ENCODE data around the gene PCK2. TPM values are rescaled to one million over a fixed set of nuclear protein-coding genes. Genes with fewer than 3 reads are reported as not detected.
A peak's percentile ranks its signal among the peaks of the same experiment; 100 is the strongest.

The PCK2 gene
- total RNA-seq, 1 donor from 2014 or later: 35.0 TPM

DNA sequence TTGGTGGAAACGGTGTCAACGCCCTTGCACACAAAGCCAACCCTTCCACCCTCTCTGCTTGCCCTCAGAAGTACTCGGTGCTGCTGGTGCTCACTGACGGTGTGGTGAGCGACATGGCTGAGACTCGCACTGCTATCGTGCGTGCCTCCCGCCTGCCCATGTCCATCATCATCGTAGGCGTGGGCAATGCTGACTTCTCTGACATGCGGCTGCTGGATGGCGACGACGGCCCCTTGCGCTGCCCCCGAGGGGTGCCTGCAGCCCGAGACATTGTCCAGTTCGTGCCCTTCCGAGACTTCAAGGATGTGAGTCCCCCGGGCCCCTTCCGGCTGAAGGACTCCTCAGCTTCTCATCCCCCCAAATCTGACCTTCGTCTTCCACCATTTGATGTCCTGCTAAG, 17.0 kb upstream of the PCK2 start:
- Mint-ChIP-seq H3K27me3 (peaks cover 25% of the 10 kb centered on the region), H3K9me3 (no peaks in the 10 kb centered on the region), H3K36me3 (no peaks in the 10 kb centered on the region), H3K4me3 (no peak overlapping the region), H3K4me1 (ENCODE audit: unreplicated experiment) (peaks cover 18% of the 10 kb centered on the region), H3K27ac (no peak overlapping the region)
- no peak for DNase-seq (ENCODE audit: extremely low spot score, unreplicated experiment)
- TF ChIP-seq CTCF (conservative IDR thresholded peaks at IDR 0.05): no peak

DNA sequence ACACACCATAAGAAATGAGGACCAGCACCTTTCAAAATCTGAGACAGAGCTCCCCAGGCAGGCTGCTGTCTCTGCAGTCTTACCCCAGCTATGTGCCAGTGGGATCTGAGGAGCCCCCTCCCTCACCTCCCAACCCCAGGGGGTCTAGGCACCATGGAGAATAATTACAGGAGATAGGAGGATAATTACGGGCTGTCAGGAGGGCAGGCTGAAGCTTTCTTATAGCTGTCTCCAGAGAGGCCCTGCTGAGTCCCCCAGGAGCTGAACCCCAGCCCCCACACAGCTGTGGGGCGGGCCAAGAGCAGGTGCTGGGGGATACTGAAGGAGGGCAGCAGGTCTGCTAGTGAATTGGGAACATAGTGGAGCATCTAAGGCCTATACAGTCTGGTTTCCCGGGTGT, 16.0 kb upstream of the PCK2 start:
- peaks cover 19% of the 10 kb centered on the region for H3K4me1 Mint-ChIP-seq (ENCODE audit: unreplicated experiment)
- H3K27ac Mint-ChIP-seq: no peak overlapping the region
- H3K36me3 Mint-ChIP-seq: no peaks in the 10 kb centered on the region
- H3K9me3 Mint-ChIP-seq: no peaks in the 10 kb centered on the region
- H3K4me3 Mint-ChIP-seq: no peak overlapping the region
- DNase-seq (ENCODE audit: extremely low spot score, unreplicated experiment): no peak
- H3K27me3 Mint-ChIP-seq: peaks cover 32% of the 10 kb centered on the region
- no peak for TF ChIP-seq CTCF (conservative IDR thresholded peaks at IDR 0.05)

DNA sequence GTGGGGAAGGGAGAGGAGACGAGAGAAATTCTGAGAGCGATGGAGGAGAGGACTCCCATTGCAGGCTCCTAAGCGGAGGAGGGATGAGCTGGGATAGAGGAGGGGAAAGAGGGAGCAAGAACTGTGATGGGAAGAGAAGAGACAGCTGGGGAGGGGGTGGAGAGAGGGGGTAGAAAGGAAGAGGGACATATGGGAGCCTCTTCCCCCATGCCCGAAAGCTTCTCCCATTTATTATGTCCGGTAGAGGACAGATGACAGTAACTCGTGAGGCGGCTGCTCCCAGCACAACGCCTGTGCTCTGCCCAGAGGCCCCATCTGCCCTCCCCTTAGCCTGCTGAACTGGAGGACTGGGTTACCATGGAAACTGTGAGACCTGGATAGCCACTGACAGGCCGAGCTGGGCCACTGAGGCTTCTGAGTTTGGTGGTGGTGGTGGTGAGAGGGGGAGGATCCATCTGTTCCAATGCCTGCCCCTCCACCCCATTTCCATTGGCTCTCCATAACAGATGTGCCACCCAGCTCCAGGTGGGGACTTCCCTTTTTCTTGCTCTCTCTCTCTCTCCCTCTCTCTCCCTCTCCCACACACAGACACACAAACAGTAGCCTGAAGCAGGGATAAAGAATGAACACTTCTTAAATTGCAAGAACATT, 14.5 kb upstream of the PCK2 start:
- H3K4me1 Mint-ChIP-seq (ENCODE audit: unreplicated experiment): peaks cover 19% of the 10 kb centered on the region
- peak overlapping the region; percentile 83 for H3K4me3 Mint-ChIP-seq
- H3K27ac Mint-ChIP-seq: no peak overlapping the region
- DNase-seq (ENCODE audit: extremely low spot score, unreplicated experiment): no peak
- H3K9me3 Mint-ChIP-seq: no peaks in the 10 kb centered on the region
- H3K27me3 Mint-ChIP-seq: peaks cover 44% of the 10 kb centered on the region
- TF ChIP-seq CTCF (conservative IDR thresholded peaks at IDR 0.05): no peak
- H3K36me3 Mint-ChIP-seq: no peaks in the 10 kb centered on the region

DNA sequence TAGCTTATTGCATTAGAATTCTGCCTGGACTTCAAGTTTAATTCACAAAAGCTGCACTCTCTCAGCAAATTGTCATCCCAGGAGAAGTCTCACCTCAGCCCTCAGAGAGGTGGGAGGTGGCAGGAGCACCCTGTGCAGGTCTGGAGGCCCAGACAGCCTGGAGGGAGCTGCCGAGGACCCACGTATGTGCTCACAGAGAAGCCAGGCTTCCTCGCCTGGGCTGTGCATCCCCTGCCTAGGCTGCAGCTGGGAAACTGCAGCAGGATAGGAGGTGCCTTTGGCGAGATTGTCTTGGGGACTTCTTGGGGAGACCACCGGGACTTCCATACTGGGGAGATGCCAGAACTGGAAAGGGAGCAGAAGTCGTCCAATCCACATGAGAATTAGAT, 14.0 kb upstream of the PCK2 start:
- Mint-ChIP-seq H3K27me3 (peaks cover 47% of the 10 kb centered on the region), H3K4me3 (peak overlapping the region; percentile 83), H3K27ac (no peak overlapping the region), H3K4me1 (ENCODE audit: unreplicated experiment) (peaks cover 22% of the 10 kb centered on the region), H3K9me3 (no peaks in the 10 kb centered on the region), H3K36me3 (no peaks in the 10 kb centered on the region)
- DNase-seq (ENCODE audit: extremely low spot score, unreplicated experiment): no peak
- no peak for TF ChIP-seq CTCF (conservative IDR thresholded peaks at IDR 0.05)

GRCh38 chr14:24080888-24081738, 13.0 kb upstream of the PCK2 start:
- Mint-ChIP-seq H3K4me1 (ENCODE audit: unreplicated experiment) (peaks cover 22% of the 10 kb centered on the region), H3K27ac (peak overlapping the region; percentile 21), H3K4me3 (peak overlapping the region; percentile 83), H3K9me3 (no peaks in the 10 kb centered on the region), H3K27me3 (peaks cover 50% of the 10 kb centered on the region), H3K36me3 (no peaks in the 10 kb centered on the region)
- DNase-seq (ENCODE audit: extremely low spot score, unreplicated experiment): no peak
- TF ChIP-seq CTCF (conservative IDR thresholded peaks at IDR 0.05): no peak
